ENCODE data around the gene SIGLEC6.

SIGLEC6 gene

DNA sequence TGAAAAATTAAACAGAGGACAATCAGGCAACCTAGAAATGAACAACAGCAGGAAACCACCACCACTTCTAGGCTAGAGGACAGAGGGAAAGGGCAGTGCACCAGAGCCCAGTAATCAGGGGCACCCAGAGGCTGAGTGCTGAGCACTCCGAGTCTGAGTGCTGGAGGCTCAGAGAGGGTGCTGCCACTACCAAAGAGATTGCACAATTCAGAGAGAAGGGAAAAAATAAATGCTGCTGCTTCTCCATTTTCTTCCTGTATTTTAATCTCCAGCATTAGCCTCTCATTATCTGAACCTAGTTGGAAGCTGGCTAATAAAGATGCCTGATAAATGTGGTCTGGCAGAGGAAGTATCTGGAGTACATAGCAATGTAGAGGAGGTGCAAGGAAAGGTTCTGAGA, 27.8 kb upstream of the SIGLEC6 start:
- Mint-ChIP-seq H3K4me1 (ENCODE audit: low read depth) (peaks cover 24% of the 10 kb centered on the region), H3K9me3 (no peaks in the 10 kb centered on the region), H3K27ac (no peak overlapping the region), H3K4me3 (no peak overlapping the region), H3K36me3 (ENCODE audit: low read depth) (no peaks in the 10 kb centered on the region), H3K27me3 (peaks cover 52% of the 10 kb centered on the region)
- intact Hi-C loops (cut with micrococcal nuclease) = no loop called here

DNA sequence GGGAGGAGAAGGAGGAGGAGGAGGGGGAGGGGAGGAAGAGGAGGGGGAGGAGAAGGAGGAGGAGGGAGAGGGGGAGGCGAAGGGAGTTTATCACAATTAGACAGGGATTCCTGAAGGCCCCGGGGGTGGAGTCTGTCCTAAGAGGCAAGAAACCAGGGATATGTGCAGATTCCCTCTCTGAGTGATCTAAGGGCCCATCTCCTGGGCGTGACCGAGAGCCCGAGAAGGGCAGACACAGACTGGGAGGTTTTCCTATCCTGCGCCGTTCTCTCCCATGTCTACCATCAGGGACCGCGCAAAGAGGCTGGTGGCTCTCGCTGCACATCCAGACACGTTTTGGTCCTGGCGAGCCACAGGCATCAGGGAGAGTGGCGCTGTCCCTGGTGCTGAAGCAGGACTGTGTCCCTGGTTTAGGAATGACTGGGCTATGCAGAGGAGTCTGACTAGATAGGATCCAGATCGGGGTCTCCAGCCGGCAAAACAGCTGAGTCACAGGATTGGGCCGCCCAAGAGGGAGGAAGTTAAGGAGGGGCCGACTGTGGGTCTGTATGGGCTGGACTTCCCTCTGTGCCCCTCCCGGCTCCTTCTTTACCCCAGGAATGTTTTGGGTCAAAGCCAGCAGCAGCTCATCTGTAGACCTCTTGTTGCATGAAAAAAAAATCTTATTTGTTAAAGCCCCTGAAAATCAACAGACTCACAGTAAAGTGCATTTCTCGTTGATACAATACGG, 21.7 kb upstream of the SIGLEC6 start:
- Mint-ChIP-seq H3K4me3 (no peak overlapping the region), H3K9me3 (no peaks in the 10 kb centered on the region), H3K36me3 (ENCODE audit: low read depth) (no peaks in the 10 kb centered on the region), H3K4me1 (ENCODE audit: low read depth) (peaks cover 32% of the 10 kb centered on the region), H3K27ac (no peak overlapping the region), H3K27me3 (peaks cover 66% of the 10 kb centered on the region)
- intact Hi-C loops (cut with micrococcal nuclease) = loop anchor here (5.0 kb wide), 1 partner anchor 54 kb away; no protein-coding TSS in a partner anchor

DNA sequence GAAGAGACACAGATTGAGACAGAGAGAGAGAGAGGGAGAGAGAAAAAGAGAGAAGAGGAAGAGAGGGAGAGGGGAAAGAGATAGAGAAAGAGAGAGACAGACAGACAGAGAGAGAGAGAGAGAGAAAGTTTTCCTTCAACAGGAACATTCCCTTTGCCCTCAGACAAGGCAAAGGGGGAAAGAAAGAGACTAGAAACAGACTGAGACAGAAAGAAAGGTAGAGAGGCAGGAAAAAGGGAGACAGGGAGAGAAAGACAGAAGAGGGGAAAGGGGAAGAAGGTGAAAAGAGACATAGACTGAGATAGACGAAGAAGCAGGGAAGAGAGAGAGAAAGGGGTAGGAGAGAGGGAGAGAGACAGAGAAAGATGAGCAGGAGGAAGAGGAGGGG, 21.1 kb upstream of the SIGLEC6 start:
- intact Hi-C loops (cut with micrococcal nuclease) = loop anchor here (5.0 kb wide), 1 partner anchor 55 kb away; no protein-coding TSS in a partner anchor

DNA sequence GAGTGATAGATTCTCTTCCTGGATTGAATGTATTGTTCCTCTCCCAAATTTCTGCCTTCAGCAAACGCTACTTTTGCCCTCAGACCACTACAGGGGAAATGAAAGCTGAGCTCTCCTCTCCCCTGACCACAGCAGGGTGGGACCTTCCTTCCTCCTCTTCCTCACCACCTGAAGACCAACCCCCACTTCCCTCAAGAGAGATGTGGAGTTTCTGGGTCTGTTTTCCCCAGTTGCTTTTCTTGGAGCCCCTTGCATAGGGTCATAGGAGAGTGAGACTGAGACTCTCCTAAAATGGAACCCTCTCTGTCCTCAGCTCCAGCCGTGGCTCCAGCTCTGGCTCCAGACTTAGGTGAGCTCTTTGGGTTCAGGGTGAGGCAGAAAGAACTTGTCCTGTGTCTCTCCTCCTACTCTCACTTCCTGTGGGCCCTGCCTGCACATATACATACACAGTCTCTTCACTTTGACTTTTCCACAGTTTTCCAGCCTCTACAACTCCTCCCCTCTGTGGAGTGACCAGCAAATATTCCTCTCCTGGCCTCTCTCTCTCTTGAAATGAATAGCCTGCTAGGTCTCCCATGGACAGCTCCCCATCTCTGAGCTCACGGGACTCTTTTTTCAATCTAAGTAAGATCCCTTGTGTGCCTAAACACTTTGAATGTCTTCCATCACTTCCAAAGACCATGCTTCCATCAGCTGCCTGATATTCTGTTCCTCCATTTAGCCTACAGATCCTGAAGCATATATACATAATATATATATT, 20.4 kb upstream of the SIGLEC6 start:
- H3K9me3 Mint-ChIP-seq = no peaks in the 10 kb centered on the region
- intact Hi-C loops (cut with micrococcal nuclease) = loop anchor here (5.0 kb wide), 1 partner anchor 55 kb away; no protein-coding TSS in a partner anchor
- peaks cover 39% of the 10 kb centered on the region for H3K4me1 Mint-ChIP-seq (ENCODE audit: low read depth)
- H3K27ac Mint-ChIP-seq = no peak overlapping the region
- H3K36me3 Mint-ChIP-seq (ENCODE audit: low read depth) = no peaks in the 10 kb centered on the region
- no peak overlapping the region for H3K4me3 Mint-ChIP-seq
- peaks cover 75% of the 10 kb centered on the region for H3K27me3 Mint-ChIP-seq

More for the DNA sequence above, 21.1 kb upstream of the SIGLEC6 start:
- Mint-ChIP-seq H3K4me3 (no peak overlapping the region), H3K9me3 (no peaks in the 10 kb centered on the region), H3K4me1 (ENCODE audit: low read depth) (peaks cover 32% of the 10 kb centered on the region), H3K27ac (no peak overlapping the region), H3K36me3 (ENCODE audit: low read depth) (no peaks in the 10 kb centered on the region), H3K27me3 (peaks cover 72% of the 10 kb centered on the region)

DNA sequence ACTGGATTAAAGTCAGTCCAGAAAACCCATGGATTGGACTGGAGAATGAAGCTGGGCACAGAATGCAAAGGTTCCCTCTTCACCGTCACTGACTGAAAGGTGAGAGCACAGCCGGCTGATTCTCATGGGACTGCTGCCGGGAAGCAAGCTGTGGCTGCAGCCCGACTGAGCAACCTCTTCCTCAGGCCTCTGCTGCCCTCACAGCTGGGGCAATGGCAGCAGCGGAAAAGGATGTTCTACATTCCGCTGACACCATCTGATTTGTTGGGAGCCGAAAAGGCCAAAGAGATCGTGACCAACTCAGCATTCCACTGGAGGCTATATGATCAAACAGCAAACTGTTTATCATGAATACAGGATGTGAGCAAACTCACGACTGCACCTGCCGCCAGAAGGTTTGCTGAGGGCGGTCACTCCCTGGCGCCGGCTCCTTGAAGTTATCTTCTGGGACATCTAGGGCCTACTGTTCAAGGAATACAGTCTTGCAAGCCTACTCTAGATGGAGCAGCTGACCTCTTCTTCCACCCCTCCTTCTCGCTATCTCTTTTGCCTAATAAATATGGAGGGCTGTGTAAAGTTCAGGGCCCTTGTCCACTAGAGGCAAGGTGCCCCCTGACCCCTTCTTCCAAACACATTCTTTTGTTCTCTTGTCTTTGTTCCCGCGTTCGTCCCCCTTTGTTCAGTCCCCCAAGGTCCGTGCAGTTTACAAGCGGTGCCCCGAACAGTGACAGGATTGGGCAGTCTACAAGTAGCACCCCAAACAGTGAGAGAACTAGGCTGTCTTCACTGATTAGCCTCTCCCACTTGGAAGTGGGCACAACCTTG, 19.6 kb upstream of the SIGLEC6 start:
- H3K9me3 Mint-ChIP-seq = no peaks in the 10 kb centered on the region
- no peak overlapping the region for H3K27ac Mint-ChIP-seq
- peaks cover 47% of the 10 kb centered on the region for H3K4me1 Mint-ChIP-seq (ENCODE audit: low read depth)
- intact Hi-C loops (cut with micrococcal nuclease) = loop anchor here (5.0 kb wide), 1 partner anchor 56 kb away; no protein-coding TSS in a partner anchor
- peaks cover 73% of the 10 kb centered on the region for H3K27me3 Mint-ChIP-seq
- peak overlapping the region; percentile 1 for H3K4me3 Mint-ChIP-seq
- H3K36me3 Mint-ChIP-seq (ENCODE audit: low read depth) = no peaks in the 10 kb centered on the region

DNA sequence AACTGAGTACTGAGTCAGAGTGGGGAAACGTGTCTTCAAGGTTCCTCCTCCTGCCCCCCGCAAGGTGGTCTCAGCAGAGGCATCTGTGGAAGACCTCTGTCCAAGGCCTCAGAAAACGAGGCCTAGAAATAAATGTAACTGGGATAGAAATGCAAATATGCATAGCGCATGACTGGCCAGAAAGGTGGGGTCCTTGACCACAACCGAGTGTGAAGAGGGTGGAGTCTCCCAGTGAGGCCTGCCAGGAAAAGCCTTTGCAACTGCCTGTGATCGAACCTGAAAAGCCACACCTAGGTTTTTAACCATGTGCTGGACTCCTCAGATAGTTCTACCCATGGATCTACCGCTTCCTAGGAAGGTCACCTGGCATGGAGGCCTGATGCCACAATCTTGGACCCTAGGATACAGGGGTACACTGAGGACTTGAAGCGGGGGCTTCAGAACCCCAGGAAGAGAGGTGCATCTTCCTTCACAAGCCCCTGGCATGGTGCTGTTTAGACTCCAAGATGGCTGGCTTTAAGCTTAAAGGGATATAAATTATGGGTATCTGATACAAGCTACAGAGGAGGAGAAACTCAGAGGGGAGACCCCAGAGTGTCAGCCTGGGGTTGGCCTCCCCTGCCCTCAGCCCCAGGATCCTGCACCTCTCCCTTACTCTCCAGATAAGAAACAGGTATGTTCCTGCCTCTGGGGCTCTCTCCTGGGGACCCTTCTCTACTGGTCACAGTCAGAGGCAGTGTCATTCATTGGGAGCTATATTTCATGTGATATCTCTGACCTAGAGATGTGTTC, 18.3 kb upstream of the SIGLEC6 start:
- intact Hi-C loops (cut with micrococcal nuclease) = loop anchor here (5.0 kb wide), 1 partner anchor 58 kb away; no protein-coding TSS in a partner anchor
- no peak overlapping the region for H3K27ac Mint-ChIP-seq
- peaks cover 80% of the 10 kb centered on the region for H3K27me3 Mint-ChIP-seq

DNA sequence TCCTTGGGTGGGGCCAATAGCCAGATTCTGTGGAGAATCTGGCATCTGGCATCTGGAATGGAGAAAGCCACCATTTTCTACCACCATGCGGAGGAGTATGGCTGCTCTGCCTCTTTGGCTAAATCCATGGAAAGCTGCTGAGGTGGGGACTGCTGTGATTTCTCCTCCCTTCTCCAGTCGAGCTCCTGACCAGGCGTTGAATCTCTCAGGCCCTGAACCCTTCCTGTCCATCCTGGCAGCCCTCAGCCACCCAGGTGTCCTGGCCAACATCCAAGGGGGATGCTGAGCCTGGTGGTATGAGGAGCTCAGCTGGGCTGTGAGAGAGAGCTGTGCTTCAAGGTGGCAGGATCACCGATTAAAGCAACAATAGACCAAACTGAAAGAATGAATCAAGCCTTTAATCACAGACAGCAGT, 17.4 kb upstream of the SIGLEC6 start:
- Mint-ChIP-seq H3K4me3 (no peak overlapping the region), H3K27me3 (peaks cover 82% of the 10 kb centered on the region), H3K9me3 (no peaks in the 10 kb centered on the region), H3K27ac (no peak overlapping the region), H3K36me3 (ENCODE audit: low read depth) (no peaks in the 10 kb centered on the region), H3K4me1 (ENCODE audit: low read depth) (peaks cover 51% of the 10 kb centered on the region)
- intact Hi-C loops (cut with micrococcal nuclease) = no loop called here

More for the DNA sequence above, 18.3 kb upstream of the SIGLEC6 start:
- Mint-ChIP-seq H3K4me3 (no peak overlapping the region), H3K4me1 (ENCODE audit: low read depth) (peaks cover 51% of the 10 kb centered on the region), H3K36me3 (ENCODE audit: low read depth) (no peaks in the 10 kb centered on the region), H3K9me3 (no peaks in the 10 kb centered on the region)

DNA sequence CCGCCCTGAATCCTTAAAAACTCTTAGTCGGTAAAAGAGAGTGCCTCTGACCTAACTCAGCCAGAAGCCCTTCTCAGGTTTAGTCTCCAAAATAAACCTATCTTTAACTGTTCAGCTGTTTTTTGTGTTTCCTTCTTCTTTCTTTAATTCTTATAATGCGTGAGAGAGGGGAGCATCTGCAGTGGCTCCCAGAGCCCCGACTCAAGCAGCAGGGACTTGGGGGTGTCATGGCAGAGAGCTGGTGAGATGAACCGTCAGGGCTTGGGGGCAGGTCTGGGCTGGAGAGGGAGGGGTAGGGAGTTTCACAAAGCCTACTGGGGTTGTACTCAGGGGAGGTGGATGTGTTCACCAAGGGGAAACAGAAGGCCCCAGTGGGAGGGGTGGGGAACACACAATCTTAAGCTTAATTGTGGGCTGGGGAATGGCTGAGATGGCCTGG, 16.8 kb upstream of the SIGLEC6 start:
- no peak overlapping the region for H3K4me3 Mint-ChIP-seq
- no peaks in the 10 kb centered on the region for H3K9me3 Mint-ChIP-seq
- H3K27me3 Mint-ChIP-seq = peaks cover 86% of the 10 kb centered on the region
- intact Hi-C loops (cut with micrococcal nuclease) = no loop called here
- H3K27ac Mint-ChIP-seq = no peak overlapping the region
- H3K4me1 Mint-ChIP-seq (ENCODE audit: low read depth) = peaks cover 51% of the 10 kb centered on the region
- H3K36me3 Mint-ChIP-seq (ENCODE audit: low read depth) = no peaks in the 10 kb centered on the region

DNA sequence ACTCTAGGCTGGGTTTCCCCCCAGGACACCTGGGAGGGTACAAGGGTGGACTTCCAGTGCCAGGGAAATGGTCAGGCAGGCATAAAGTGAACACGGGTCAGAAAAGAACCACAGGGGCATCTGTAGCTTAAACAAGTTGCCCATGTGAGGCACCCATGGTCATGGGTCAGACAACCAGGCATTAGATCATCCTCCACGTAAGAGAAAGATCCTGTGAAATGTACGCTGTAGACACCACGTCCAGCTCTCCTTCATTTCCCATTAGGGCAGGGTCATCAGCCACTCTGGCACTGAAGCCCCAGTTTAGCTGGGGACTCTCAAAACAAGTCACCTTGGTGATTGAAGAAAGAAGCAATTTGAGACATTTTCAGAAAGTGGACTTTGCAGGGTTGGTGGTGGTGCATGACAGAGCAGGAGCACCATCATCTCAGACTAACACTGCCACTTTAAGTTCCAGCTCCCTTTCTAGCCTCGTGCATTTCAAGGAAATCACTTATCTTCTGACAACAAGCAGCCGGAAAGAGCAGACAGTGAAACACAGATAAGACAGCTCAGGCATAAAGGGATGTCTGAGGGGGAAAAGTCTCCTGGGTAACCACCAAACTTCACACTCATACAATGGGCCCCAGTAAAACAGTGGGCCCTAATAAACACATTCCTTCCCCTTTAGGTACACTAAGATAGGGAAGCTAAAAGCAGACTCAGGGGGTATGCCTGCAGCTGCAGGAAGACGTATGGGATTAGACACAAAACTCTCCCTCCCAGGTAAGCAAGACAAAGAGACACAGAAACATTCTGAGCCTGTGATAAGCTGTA, 16.1 kb upstream of the SIGLEC6 start:
- no peak overlapping the region for H3K27ac Mint-ChIP-seq
- peaks cover 87% of the 10 kb centered on the region for H3K27me3 Mint-ChIP-seq
- H3K36me3 Mint-ChIP-seq (ENCODE audit: low read depth) = no peaks in the 10 kb centered on the region
- H3K4me1 Mint-ChIP-seq (ENCODE audit: low read depth) = peaks cover 48% of the 10 kb centered on the region
- intact Hi-C loops (cut with micrococcal nuclease) = no loop called here
- H3K4me3 Mint-ChIP-seq = no peak overlapping the region
- no peaks in the 10 kb centered on the region for H3K9me3 Mint-ChIP-seq

DNA sequence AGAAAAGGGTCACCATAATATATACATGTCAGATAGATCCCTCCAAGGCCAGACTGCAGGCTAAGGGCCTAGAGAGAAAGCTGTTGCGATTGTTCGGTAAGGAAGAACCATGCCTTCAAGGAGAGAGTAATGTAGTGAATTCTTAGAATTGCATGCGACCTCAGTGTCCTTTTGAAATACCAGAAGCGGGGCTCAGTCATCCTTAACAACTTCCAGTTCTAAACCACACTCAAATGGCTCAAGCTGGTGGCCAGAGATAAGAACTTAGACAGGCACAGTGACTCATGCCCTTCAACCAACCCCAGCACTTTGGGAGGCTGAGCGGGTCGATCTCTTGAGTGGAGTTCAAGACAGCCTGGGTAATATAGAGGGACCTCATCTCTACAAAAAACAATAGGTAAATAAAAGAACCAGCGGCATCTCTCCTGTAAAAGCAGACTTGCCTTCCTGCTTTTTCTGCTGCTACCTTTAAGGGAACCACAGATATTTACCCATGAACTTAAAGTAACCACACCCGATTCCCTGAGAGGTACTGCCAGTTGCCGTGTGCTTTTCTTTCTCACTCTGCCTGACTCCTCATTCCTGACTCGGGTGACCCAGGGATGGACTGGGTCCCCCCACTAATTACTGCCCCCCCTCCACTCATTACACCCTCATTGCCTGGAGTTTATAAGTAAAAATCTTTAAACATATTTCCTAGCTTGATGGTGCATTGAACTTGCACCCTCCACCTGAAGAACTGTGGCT, 15.4 kb upstream of the SIGLEC6 start:
- H3K9me3 Mint-ChIP-seq = no peaks in the 10 kb centered on the region
- intact Hi-C loops (cut with micrococcal nuclease) = no loop called here
- no peak overlapping the region for H3K4me3 Mint-ChIP-seq
- no peaks in the 10 kb centered on the region for H3K36me3 Mint-ChIP-seq (ENCODE audit: low read depth)
- H3K4me1 Mint-ChIP-seq (ENCODE audit: low read depth) = peaks cover 41% of the 10 kb centered on the region
- no peak overlapping the region for H3K27ac Mint-ChIP-seq
- peaks cover 89% of the 10 kb centered on the region for H3K27me3 Mint-ChIP-seq

DNA sequence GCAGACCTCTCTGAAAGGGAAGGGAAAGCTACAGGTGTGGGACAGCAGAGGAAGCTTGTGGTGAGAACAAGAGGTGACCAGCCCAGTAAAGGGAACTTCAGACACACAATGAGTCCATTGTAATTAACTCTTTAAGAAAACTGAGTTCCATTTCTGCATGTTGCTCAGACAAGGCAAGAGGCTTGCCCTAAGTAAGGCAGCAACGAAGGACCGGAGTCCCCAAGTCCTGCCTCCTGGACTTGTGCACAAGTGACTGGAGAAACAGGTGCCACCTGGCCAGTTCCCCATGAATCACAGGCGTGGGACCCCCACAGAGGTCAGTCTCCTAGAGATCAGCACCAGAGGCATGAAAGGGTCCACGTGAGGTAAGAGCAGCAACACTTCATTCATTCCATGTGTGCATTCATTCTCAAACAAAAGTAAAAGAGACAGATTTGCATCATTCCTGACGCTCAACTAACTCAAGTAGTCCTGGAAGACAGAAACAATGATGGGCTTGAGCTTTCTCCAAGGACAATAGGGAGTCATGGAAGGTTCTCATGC, 14.7 kb upstream of the SIGLEC6 start:
- Mint-ChIP-seq H3K9me3 (no peaks in the 10 kb centered on the region), H3K27me3 (peaks cover 89% of the 10 kb centered on the region), H3K36me3 (ENCODE audit: low read depth) (no peaks in the 10 kb centered on the region), H3K4me3 (no peak overlapping the region), H3K27ac (no peak overlapping the region), H3K4me1 (ENCODE audit: low read depth) (peaks cover 34% of the 10 kb centered on the region)
- intact Hi-C loops (cut with micrococcal nuclease) = no loop called here

DNA sequence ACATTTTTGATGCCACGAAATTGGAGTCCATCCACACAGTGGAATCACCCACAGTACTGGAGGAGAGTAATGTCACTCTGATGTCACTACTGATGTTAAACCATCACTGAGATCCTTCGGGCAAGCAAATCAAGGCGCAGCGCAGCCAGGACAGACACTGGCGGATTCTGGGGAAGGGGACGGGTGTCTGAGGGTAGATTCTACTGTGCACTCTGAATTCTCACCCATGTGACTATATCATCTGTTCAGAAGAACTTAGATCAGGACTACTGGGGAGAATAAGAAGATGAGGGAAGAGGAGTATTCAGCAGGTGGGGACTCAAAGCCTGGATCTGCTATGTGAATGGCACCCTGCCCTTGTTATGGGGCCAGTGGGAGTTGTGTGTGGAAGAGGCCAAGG, 12.6 kb upstream of the SIGLEC6 start:
- intact Hi-C loops (cut with micrococcal nuclease) = no loop called here
- peaks cover 23% of the 10 kb centered on the region for H3K4me1 Mint-ChIP-seq (ENCODE audit: low read depth)

More for the DNA sequence above, 12.6 kb upstream of the SIGLEC6 start:
- Mint-ChIP-seq H3K9me3 (no peaks in the 10 kb centered on the region), H3K27me3 (peaks cover 79% of the 10 kb centered on the region), H3K36me3 (ENCODE audit: low read depth) (no peaks in the 10 kb centered on the region), H3K27ac (no peak overlapping the region), H3K4me3 (no peak overlapping the region)
